Measurements from ENCODE around the gene NBAS.

NBAS gene

GRCh38 chr2:15560988-15561573 is at the start of gene NBAS:
Gene NBAS (minus strand): TSS chr2:15561334. CDS start chr2:15561304, 30 bp downstream.
- no peak for DNase-seq (ENCODE audit: low read depth)

DNA sequence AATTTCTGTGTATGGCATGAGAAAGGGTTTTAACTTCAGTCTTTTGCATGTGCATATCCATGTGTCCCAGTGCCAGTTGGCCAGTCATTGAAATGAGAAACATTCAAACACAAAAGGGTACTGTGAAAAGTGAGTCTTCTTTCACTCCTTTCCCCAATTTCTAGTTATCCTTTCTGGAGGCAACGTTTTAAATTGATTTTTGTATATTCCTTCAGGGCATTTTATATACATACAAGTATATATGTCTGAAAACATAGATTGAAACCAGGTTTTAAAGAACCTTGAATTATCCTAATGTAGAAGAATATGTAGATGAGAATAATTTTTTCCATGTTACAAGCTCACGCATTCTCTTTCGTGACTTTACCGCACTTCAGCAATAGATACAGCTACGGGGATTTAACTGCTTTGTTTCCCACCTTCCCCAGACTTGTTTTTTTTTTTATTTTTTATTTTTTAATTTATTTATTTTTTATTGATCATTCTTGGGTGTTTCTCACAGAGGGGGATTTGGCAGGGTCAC is 49.4 kb upstream of the NBAS start:
- DNase-seq (ENCODE audit: low read depth) = no peak

GRCh38 chr2:15609341-15610042 is 48.4 kb upstream of the NBAS start:
- no peak for DNase-seq (ENCODE audit: low read depth)

GRCh38 chr2:15608392-15608761 is 47.2 kb upstream of the NBAS start:
- no peak for DNase-seq (ENCODE audit: low read depth)

GRCh38 chr2:15607709-15608391 is 46.7 kb upstream of the NBAS start:
- DNase-seq (ENCODE audit: low read depth) = no peak

GRCh38 chr2:15606481-15607441 is 45.6 kb upstream of the NBAS start:
- DNase-seq (ENCODE audit: low read depth) = no peak

GRCh38 chr2:15605721-15606120 is 44.6 kb upstream of the NBAS start:
- DNase-seq (ENCODE audit: low read depth) = no peak

GRCh38 chr2:15603948-15604347 is 42.8 kb upstream of the NBAS start:
- DNase-seq (ENCODE audit: low read depth) = no peak

GRCh38 chr2:15603044-15603765 is 42.1 kb upstream of the NBAS start:
- DNase-seq (ENCODE audit: low read depth) = no peak

- DNase-seq (ENCODE audit: low read depth) = no peak
Observed at GRCh38 chr2:15602393-15602792, 41.3 kb upstream of the NBAS start.

- no peak for DNase-seq (ENCODE audit: low read depth)
Observed at GRCh38 chr2:15601681-15602080, 40.5 kb upstream of the NBAS start.

- no peak for DNase-seq (ENCODE audit: low read depth)
Observed at GRCh38 chr2:15599994-15600393, 38.9 kb upstream of the NBAS start.

DNA sequence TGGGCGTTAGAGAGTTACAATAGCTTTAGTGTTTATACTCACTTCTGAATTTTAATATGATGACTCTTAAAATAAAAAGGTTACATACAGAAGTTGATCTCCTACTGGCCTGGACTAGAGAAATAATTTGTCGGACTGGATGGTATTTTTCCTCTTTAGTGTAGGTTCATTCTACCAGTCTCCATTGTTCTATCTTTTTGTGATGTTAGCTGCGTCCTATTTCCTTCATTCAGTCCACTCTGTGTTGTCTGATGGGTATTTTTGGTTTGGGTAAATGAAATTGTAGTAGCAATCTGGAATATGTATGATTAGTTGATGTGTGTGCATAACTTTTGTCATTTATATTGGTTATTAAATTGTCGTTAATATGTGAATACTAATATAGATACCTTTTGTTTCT is 35.8 kb upstream of the NBAS start:
- no peak for DNase-seq (ENCODE audit: low read depth)

GRCh38 chr2:15596350-15596749 is 35.2 kb upstream of the NBAS start:
- DNase-seq (ENCODE audit: low read depth) = no peak

GRCh38 chr2:15595936-15596335 is 34.8 kb upstream of the NBAS start:
- DNase-seq (ENCODE audit: low read depth) = no peak

DNA sequence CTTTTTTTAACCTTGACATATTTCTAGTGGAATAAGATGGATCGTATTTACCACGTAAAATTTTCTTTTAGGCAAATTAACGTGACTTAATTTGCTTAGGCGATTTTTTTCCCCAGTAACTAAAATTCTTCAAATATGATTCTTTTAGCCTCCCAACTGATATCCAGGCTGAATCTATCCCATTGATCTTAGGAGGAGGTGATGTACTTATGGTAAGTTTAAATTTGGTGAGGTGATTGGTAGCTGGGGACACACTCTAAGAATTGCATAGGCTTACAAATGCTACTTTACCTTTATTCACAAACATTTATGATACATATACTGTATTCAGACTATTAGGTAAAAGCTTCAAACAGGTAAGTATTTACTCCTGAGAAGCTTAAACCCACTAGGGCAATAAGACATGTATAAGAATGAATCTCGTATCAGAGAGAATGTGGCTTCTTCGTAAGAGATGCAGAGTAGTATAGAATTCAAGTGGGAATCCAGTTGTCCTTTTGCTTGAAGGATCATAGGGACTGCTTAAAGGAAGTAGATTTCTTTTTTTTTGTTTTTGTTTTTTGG is 34.3 kb upstream of the NBAS start:
- DNase-seq (ENCODE audit: low read depth) = no peak

DNA sequence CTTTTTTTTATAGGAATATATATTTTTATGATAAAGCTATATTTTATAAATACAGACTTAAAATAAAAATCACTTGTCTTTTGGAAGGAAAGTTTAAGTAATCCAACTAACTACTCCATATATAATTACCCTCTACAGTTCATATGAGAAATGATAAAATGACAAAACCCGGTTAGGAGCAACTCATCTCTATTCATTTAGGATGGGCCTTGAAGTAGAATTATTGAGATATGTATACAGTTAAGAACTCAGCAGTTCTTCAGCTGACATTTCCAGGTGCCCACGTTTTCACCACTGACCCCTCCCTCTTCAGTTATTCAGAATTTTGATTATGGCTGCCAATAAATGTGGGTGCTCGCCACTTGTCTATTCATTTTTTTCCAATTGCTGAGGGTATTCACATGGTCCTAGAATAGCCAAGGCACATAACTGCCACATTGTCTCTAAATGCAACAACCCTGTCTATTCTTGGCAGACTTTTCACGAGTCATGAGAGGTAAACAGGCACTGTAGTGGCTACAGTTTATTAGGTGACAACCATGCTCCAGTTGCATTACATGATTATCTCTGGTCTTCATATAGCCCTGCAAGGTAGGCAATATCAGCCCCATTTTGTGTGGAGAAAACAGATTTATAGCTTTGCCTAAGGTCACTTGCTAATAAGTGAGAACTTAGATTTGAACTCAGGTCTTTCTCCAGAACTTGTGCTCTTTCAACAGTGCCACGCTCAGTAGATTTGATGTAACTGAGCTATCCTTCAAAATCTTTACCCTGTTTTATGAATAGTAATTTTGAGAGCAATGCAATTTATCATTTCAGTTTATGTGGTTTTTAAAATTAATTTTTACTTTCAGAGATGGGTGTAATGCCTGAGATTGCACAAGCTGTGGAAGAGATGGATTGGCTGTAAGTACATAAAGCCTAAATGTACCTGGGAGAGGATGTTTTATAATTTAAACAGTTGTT is 33.4 kb upstream of the NBAS start:
- DNase-seq (ENCODE audit: low read depth) = no peak

GRCh38 chr2:15593327-15593705 is 32.2 kb upstream of the NBAS start:
- no peak for DNase-seq (ENCODE audit: low read depth)

DNA sequence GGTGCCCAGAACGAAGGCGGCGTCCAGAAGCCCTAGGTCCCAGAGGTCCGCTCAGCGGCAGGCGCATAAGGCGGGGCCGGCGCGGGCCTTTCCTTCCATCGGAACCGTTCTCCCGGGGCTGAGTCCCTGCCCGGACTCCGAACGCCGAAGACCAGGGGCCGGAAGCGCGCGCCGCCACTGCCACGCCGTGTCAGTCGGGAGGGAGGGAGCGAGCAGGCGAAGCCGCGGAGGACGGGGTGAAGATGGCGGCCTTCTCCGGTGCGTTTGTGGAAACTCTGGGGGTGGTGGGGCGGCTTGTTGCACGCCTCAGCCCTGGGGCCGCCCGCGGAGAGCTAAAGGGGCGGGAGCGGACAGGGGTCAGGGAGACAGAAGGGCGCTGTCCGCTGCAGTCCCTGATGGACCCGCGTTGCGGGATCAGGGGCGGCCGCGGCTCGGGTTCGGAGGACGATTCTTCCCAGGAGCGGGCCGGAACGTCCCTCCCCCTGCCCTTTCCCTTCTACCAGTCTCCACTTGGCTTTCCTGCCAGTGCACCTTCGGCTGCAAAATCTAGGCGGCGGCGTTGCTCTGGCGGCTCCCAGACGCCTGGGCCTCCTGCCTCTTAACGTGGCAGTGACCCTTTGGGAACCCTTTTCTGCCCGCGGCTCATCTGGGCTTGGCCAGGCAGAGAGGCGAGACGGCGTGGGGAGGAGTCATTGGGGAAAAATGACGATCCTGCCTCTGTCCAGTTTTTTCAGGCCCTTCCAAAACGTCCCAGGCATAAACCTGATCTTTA is 30.7 kb upstream of the NBAS start, which contains the start of gene DDX1:
Gene DDX1 (plus strand): TSS at position 177 of the 772 bp plus-strand sequence. CDS start 66 bp downstream, at position 243.
- DNase-seq (ENCODE audit: low read depth) = no peak
